Anterior cingulate cortex (tissue), 58 donors: ENCODE data around the gene CMIP.

Source experiments
- DNase-seq, 58 donors: peaks; one replicate each; lab custom pipeline; 2025; lab: John Stamatoyannopoulos, UW

Gene CMIP

GRCh38 chr16:81592353-81592866 is 147.8 kb downstream of the CMIP start:
- DNase-seq: no peak

- DNase-seq: no peak
Observed at GRCh38 chr16:81593481-81593880, 148.9 kb downstream of the CMIP start.

- no peak for DNase-seq
Observed at GRCh38 chr16:81595629-81596292, 151.2 kb downstream of the CMIP start.

GRCh38 chr16:81597079-81597658 is 152.6 kb downstream of the CMIP start:
- DNase-seq: no peak

GRCh38 chr16:81598083-81598482 is 153.5 kb downstream of the CMIP start:
- no peak for DNase-seq

GRCh38 chr16:81599034-81599744 is 154.6 kb downstream of the CMIP start:
- DNase-seq: no peak

GRCh38 chr16:81600275-81600674 is 155.7 kb downstream of the CMIP start:
- peak in 2 of 58 donors; percentile 22 to 29 for DNase-seq

GRCh38 chr16:81601008-81601428 is 156.4 kb downstream of the CMIP start:
- DNase-seq: peak in 34 of 58 donors; percentile 14 to 64 (median 40)

GRCh38 chr16:81601601-81602255 is 157.1 kb downstream of the CMIP start:
- no peak for DNase-seq

GRCh38 chr16:81602256-81602776 is 157.7 kb downstream of the CMIP start:
- no peak for DNase-seq

- DNase-seq: no peak
Observed at GRCh38 chr16:81602792-81603191, 158.2 kb downstream of the CMIP start.

- DNase-seq: no peak
Observed at GRCh38 chr16:81604960-81605383, 160.4 kb downstream of the CMIP start.

GRCh38 chr16:81606039-81606438 is 161.4 kb downstream of the CMIP start:
- DNase-seq: no peak

GRCh38 chr16:81607006-81607405 is 162.4 kb downstream of the CMIP start:
- no peak for DNase-seq

GRCh38 chr16:81607805-81608522 is 163.4 kb downstream of the CMIP start:
- no peak for DNase-seq

- peak in 9 of 58 donors; percentile 6 to 30 (median 18) for DNase-seq
Observed at GRCh38 chr16:81608523-81609209, 164.1 kb downstream of the CMIP start.

GRCh38 chr16:81609323-81609892 is 164.8 kb downstream of the CMIP start:
- no peak for DNase-seq

- peak in 52 of 58 donors; percentile 19 to 87 (median 66) for DNase-seq
Observed at GRCh38 chr16:81610144-81610842, 165.7 kb downstream of the CMIP start.
